Hepatocyte (in vitro differentiated cells): ENCODE measurements around the gene RASAL2.

Experiments
- CTCF ChIP-seq: fragments of 200-600 bp; sonication (generic); IDR thresholded peaks from 2 replicates; pipeline ENCODE4 v1.5.1; 2016; ENCODE audit warnings: antibody characterized with exemption, mild to moderate bottlenecking; ENCODE audit not compliant: poor library complexity
- EZH2 ChIP-seq: fragments of 200-600 bp; sonication (generic); IDR thresholded peaks from 2 replicates; pipeline ENCODE4 v1.6.1; 2016; ENCODE audit warnings: antibody characterized with exemption, mild to moderate bottlenecking, borderline replicate concordance

GRCh38 chr1:178143730-178144690 lies 50.1 kb downstream of the RASAL2 start:
- TF ChIP-seq CTCF (no peak), EZH2 (no peak)
